ENCODE measurements around the gene ABCE1. TPM values are rescaled to one million over a fixed set of nuclear protein-coding genes. Genes with fewer than 3 reads are reported as not detected.
"Not testable (repeated sequence)": the region's sequence is repeated elsewhere in the genome, so short reads cannot be mapped to it uniquely, and the experiment has no call there.

Gene ABCE1
- total and polyA plus RNA-seq, 2 donors (not counting 1 experiment from before 2014, with no cell fraction given): 31.3 to 46.2 TPM

DNA sequence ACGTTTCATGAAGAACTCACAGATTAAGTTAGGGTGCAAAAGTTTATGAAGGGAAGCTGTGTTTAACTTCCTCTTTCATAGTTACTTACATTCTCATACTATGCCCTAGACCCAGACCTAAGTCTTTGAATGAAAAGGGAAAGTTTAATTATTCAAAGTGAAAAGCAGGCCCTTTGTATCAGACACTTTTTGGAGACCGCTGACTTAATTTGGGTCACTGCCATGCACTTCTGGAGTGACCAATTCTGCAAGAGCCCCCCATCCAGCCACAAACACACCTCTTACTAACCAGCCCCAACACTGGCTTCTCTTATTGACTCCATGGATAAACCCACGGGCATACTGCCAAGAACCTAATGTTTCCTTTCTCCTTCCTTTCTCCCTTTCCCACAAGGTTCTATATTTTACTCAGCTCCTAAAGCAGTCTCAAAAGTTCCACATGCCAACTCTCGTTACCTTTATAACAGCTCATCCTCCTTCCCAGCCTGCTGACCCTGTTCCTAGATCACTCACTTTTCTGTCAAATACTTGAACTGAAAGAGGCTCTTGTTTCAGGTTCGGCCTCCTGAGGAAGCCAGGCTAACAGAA lies 34.5 kb downstream of the ABCE1 start:
- 47% methylated on average over 2 of the region's 5 CpGs for WGBS (ENCODE audit: insufficient coverage)
- ATAC-seq (ENCODE audit: low read depth) (peak; percentile 56), DNase-seq (peak; percentile 50)
- ChIA-PET POLR2A (no interaction called here), CTCF (no interaction called here)
- Mint-ChIP-seq H3K9me3 (ENCODE audit: insufficient read depth) (no peaks in the 10 kb centered on the region), H3K4me1 (peaks cover 29% of the 10 kb centered on the region), H3K27me3 (no peaks in the 10 kb centered on the region), H3K4me3 (peak overlapping the region; percentile 27), H3K27ac (peak overlapping the region; percentile 67)
- no peaks in the 10 kb centered on the region for H3K79me2 ChIP-seq (ENCODE audit: control insufficient read depth, insufficient read depth, low read length)
- peaks cover 12% of the 10 kb centered on the region in 2 donors for H3K4me1 ChIP-seq (ENCODE audit: control insufficient read depth in 2 of 2, insufficient read depth in 2 of 2, low read length in 2 of 2)
- H3K4me3 ChIP-seq (ENCODE audit: control extremely low read depth in 1 of 5, extremely low read depth in 1 of 5, insufficient read depth in 1 of 5, low read depth in 2 of 5, low read length in 4 of 5): no peak overlapping the region
- no peaks in the 10 kb centered on the region for H3K27me3 ChIP-seq (replicated peaks in 1 of 4; ENCODE audit: control extremely low read depth in 1 of 4, control insufficient read depth in 3 of 4, insufficient read depth in 4 of 4, low read length in 3 of 4)
- peaks cover 5 to 14% of the 10 kb centered on the region in 2 experiments for H3K36me3 ChIP-seq (replicated peaks in 1 of 2; ENCODE audit: control extremely low read depth in 1 of 2, control insufficient read depth in 1 of 2, extremely low read depth in 1 of 2, insufficient read depth in 2 of 2, low read length in 1 of 2)
- peak overlapping the region; percentile 18 for H3K4me2 ChIP-seq (replicated peaks; ENCODE audit: low read depth, low read length, poor library complexity, severe bottlenecking)
- intact Hi-C loops (cut with micrococcal nuclease): no loop called here
- H2AFZ ChIP-seq (ENCODE audit: insufficient read depth, low read depth, low read length, poor library complexity, severe bottlenecking): no peak overlapping the region
- H3K9ac ChIP-seq (ENCODE audit: low read length): no peak overlapping the region
- no peaks in the 10 kb centered on the region for H4K20me1 ChIP-seq (ENCODE audit: control insufficient read depth, insufficient read depth, low read length, poor library complexity, severe bottlenecking)
- H3K27ac ChIP-seq (ENCODE audit: low read length in 2 of 2): peak overlapping the region; percentile 38 to 78
- TF ChIP-seq, protein P1, sequence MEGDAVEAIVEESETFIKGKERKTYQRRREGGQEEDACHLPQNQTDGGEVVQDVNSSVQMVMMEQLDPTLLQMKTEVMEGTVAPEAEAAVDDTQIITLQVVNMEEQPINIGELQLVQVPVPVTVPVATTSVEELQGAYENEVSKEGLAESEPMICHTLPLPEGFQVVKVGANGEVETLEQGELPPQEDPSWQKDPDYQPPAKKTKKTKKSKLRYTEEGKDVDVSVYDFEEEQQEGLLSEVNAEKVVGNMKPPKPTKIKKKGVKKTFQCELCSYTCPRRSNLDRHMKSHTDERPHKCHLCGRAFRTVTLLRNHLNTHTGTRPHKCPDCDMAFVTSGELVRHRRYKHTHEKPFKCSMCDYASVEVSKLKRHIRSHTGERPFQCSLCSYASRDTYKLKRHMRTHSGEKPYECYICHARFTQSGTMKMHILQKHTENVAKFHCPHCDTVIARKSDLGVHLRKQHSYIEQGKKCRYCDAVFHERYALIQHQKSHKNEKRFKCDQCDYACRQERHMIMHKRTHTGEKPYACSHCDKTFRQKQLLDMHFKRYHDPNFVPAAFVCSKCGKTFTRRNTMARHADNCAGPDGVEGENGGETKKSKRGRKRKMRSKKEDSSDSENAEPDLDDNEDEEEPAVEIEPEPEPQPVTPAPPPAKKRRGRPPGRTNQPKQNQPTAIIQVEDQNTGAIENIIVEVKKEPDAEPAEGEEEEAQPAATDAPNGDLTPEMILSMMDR (IDR thresholded peaks at IDR 0.05): no peak
- no peak for TF ChIP-seq EZH2 (IDR thresholded peaks at IDR 0.05; ENCODE audit: borderline replicate concordance, insufficient read depth, low read depth, low read length, poor library complexity, severe bottlenecking)
- no peaks in the 10 kb centered on the region for H3K9me3 ChIP-seq (ENCODE audit: control extremely low read depth in 1 of 3, control insufficient read depth in 2 of 3, insufficient read depth in 1 of 3, low read length in 2 of 3)

DNA sequence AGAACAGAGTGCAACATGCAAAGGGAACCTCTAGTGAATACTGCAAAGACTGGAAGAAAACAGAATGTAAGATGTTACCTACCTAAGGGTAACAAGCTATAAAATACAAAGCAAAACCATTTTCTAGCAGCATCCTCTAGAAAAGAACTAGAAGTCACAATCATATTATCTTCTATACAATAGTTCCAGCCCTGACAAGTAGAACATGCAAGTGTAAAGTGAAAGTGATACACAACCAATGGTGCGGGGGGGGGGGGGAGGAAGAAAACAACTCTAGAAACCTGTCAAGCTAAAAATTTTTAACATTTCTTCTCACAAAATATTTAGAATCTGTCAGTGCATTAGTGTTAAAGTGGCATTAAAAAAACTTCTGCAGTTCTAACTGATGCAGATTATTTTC lies 38.1 kb downstream of the ABCE1 start:
- Mint-ChIP-seq H3K4me3 (peak overlapping the region; percentile 32), H3K4me1 (peaks cover 29% of the 10 kb centered on the region)
- H3K79me2 ChIP-seq (ENCODE audit: control insufficient read depth, insufficient read depth, low read length); H3K4me2 ChIP-seq (replicated peaks; ENCODE audit: low read depth, low read length, poor library complexity, severe bottlenecking); H3K27ac ChIP-seq (ENCODE audit: low read length in 2 of 2); CTCF ChIA-PET; H2AFZ ChIP-seq (ENCODE audit: insufficient read depth, low read depth, low read length, poor library complexity, severe bottlenecking); H3K9ac ChIP-seq (ENCODE audit: low read length); ATAC-seq (ENCODE audit: low read depth); H4K20me1 ChIP-seq (ENCODE audit: control insufficient read depth, insufficient read depth, low read length, poor library complexity, severe bottlenecking); H3K27me3 ChIP-seq (replicated peaks in 1 of 4; ENCODE audit: control extremely low read depth in 1 of 4, control insufficient read depth in 3 of 4, insufficient read depth in 4 of 4, low read length in 3 of 4); DNase-seq; H3K9me3 ChIP-seq (ENCODE audit: control extremely low read depth in 1 of 3, control insufficient read depth in 2 of 3, insufficient read depth in 1 of 3, low read length in 2 of 3); POLR2A ChIA-PET; H3K27ac Mint-ChIP-seq; intact Hi-C loops (cut with micrococcal nuclease); H3K27me3 Mint-ChIP-seq; H3K9me3 Mint-ChIP-seq (ENCODE audit: insufficient read depth): not testable (repeated sequence)
- Histone ChIP-seq H3K36me3 (replicated peaks in 1 of 2; ENCODE audit: control extremely low read depth in 1 of 2, control insufficient read depth in 1 of 2, extremely low read depth in 1 of 2, insufficient read depth in 2 of 2, low read length in 1 of 2) (peaks cover 12 to 31% of the 10 kb centered on the region in 2 experiments), H3K4me3 (ENCODE audit: control extremely low read depth in 1 of 5, extremely low read depth in 1 of 5, insufficient read depth in 1 of 5, low read depth in 2 of 5, low read length in 4 of 5) (peak overlapping the region in 1 of 5 experiments; percentile 15), H3K4me1 (ENCODE audit: control insufficient read depth in 2 of 2, insufficient read depth in 2 of 2, low read length in 2 of 2) (peaks cover 12% of the 10 kb centered on the region in 2 donors)
- WGBS (ENCODE audit: insufficient coverage): no CpG with 5 or more reads among the region's 1 CpG

All from B cell (primary cell).